Dendritic cell treated with granulocyte-macrophage colony-stimulating factor and Interleukin-4, amounts not matched to agents 40 ng/mL and 50 ng/mL, for 4 days (primary cell): ENCODE measurements around the gene LSR.

Experiments used
- H3K27ac Mint-ChIP-seq: one replicate; pipeline ENCODE4 v1.8.0; 2022; ENCODE audit warnings: mild to moderate bottlenecking, mixed read lengths
- H3K27me3 Mint-ChIP-seq: one replicate; pipeline ENCODE4 v1.8.0; 2022; ENCODE audit warnings: mild to moderate bottlenecking, mixed read lengths
- H3K36me3 Mint-ChIP-seq: one replicate; pipeline ENCODE4 v1.8.0; 2022; ENCODE audit warnings: low read depth, mixed read lengths
- H3K4me1 Mint-ChIP-seq: one replicate; pipeline ENCODE4 v1.8.0; 2022; ENCODE audit warnings: low read depth, mixed read lengths
- H3K4me3 Mint-ChIP-seq: one replicate; pipeline ENCODE4 v1.8.0; 2022; ENCODE audit warnings: mild to moderate bottlenecking, moderate library complexity, mixed read lengths
- H3K9me3 Mint-ChIP-seq: one replicate; pipeline ENCODE4 v1.8.0; 2022; ENCODE audit warnings: mixed read lengths
- intact Hi-C: fragments of 100-400 bp; cut with micrococcal nuclease; formaldehyde crosslinking; loops from one replicate; pipeline ENCODE4 v1.15.0; 2022

LSR gene

DNA sequence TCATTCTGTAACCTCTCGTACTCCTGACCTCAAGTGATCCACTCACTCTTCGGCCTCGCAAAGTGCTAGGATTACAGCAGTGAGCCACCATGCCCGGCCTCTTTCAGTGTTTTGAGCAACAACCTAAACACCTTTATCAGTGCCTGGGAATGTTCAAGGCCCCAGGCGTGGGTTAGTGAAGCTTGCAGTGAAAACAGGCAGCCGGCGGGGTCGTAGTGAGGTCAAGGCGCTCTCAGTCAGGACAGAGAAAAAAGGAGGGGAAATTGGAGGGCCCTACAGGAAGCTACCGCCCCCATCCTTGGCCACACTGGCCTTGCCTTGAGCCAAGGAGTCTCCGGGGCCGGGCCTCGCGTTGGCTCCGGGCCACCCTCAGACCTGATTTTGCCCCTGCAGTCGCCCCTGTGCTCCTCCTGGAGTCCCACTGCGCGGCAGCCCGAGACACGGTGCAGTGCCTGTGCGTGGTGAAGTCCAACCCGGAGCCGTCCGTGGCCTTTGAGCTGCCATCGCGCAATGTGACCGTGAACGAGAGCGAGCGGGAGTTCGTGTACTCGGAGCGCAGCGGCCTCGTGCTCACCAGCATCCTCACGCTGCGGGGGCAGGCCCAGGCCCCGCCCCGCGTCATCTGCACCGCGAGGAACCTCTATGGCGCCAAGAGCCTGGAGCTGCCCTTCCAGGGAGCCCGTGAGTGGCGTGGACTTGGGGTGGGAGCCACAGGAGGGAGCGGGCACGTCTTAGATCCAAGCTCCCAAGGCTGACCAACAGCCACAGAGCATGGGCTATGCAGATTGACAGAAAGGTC is 60.9 kb downstream of the LSR start:
- intact Hi-C loops = no loop called here
- peaks cover 46% of the 10 kb centered on the region for H3K4me1 Mint-ChIP-seq
- H3K27ac Mint-ChIP-seq = peak overlapping the region; percentile 20
- no peaks in the 10 kb centered on the region for H3K9me3 Mint-ChIP-seq
- peaks cover 17% of the 10 kb centered on the region for H3K27me3 Mint-ChIP-seq
- H3K36me3 Mint-ChIP-seq = no peaks in the 10 kb centered on the region
- H3K4me3 Mint-ChIP-seq = no peak overlapping the region

DNA sequence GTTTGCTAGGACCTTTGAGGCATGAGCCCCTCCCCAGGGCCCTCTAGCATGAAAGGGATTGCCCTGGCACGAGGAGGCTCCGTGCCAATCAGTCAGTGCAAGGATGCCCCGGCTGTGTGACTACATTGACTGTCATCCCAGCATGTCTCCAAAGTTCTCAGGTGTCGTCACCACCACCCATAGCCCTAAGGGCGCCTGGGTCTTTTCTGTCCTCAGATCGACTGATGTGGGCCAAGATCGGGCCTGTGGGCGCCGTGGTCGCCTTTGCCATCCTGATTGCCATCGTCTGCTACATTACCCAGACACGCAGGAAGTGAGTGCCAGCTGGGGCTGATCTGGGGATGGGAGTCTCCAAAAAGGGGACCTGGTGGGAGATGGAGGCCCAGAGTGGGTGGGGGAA is 61.5 kb downstream of the LSR start:
- H3K36me3 Mint-ChIP-seq = no peaks in the 10 kb centered on the region
- peaks cover 46% of the 10 kb centered on the region for H3K4me1 Mint-ChIP-seq
- peaks cover 17% of the 10 kb centered on the region for H3K27me3 Mint-ChIP-seq
- H3K4me3 Mint-ChIP-seq = no peak overlapping the region
- intact Hi-C loops = no loop called here
- H3K27ac Mint-ChIP-seq = peak overlapping the region; percentile 4
- H3K9me3 Mint-ChIP-seq = no peaks in the 10 kb centered on the region

DNA sequence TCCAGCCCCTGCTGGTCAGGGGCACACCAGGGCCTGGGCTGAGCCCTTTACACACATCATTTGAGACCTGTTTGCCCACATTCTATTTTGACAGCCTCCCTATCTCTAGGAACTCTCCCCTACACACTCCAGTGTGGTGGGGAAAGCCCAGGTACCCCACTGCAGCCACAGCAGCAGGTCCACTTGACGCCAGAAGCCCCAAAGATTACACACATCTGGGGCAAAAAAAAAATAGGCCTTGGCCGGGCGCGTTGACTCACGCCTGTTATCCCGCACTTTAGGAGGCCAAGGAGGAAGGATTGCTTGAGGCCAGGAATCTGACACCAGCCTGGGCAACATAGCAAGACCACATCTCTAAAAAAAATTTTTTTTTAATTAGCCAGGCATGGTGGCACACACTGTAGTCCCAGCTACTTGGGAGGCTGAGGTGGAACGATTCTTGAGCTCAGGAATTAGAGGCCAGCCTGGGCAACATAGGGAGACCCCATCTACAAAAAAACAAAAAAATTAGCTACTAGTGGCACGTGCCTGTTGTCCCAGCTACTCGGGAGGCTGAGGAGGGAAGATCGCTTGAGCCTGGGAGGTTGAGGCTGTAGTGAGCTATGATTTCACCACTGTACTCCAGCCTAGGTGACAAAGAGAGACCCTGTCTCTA is 62.1 kb downstream of the LSR start:
- Mint-ChIP-seq H3K36me3 (no peaks in the 10 kb centered on the region), H3K9me3 (no peaks in the 10 kb centered on the region), H3K27me3 (peaks cover 19% of the 10 kb centered on the region), H3K4me3 (no peak overlapping the region), H3K27ac (peak overlapping the region; percentile 48), H3K4me1 (peaks cover 50% of the 10 kb centered on the region)
- intact Hi-C loops = no loop called here

DNA sequence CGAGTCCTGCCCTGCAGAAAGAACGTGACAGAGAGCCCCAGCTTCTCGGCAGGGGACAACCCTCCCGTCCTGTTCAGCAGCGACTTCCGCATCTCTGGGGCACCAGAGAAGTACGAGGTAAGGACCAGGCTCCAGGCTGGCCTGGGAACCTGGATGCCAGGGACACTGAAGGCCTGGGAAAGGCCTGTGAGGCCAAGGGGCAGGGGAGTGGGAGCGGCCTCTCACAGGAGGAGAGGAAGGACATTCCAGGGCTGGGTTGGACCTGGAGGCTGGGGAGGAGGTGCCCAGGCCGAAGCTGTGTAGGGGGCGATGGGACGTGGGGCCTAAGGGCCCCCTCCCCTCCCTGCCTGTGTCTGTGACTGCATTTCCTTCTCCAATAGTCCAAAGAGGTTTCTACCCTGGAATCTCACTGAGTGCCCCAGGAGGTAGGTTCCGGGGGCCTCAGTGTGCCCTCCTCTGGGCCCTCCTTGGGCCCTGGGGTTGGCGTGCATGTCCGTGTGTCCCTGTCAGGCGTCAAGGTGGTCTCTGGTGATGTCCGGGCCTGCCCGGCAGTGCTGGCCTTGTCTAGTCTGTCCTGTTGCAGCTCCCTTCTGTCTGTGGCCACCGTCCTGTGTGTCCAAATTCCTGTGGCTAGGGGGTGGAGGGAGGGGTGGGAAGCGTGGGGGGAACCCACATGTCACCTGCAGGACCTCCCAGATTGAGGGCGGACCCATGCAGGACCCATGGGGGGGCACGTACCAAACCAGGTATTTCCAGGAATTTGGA is 63.3 kb downstream of the LSR start:
- Mint-ChIP-seq H3K4me3 (no peak overlapping the region), H3K4me1 (peaks cover 44% of the 10 kb centered on the region), H3K9me3 (no peaks in the 10 kb centered on the region), H3K27ac (peak overlapping the region; percentile 48), H3K36me3 (no peaks in the 10 kb centered on the region), H3K27me3 (peaks cover 19% of the 10 kb centered on the region)
- intact Hi-C loops = no loop called here

DNA sequence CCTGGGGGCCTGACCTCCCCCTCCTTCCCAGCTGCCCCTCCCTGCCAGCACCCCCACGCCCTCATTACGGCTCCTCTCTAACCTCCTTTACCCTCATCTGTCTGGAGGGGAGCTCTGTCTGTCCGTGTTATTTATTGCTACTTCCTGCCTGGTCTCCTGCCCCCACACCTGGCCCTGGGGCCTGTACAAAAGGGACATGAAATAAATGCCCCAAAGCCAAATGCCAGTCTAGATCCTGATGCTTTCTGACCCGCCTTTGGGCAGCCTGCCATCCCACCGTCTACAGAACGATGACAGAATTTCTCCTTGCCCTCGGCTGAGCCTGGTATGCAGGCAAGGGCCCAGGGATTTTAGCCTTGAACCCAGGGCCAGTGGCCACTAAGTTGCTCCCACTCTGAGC is 64.8 kb downstream of the LSR start:
- H3K36me3 Mint-ChIP-seq = no peaks in the 10 kb centered on the region
- no peaks in the 10 kb centered on the region for H3K9me3 Mint-ChIP-seq
- no peak overlapping the region for H3K4me3 Mint-ChIP-seq
- H3K27ac Mint-ChIP-seq = peak overlapping the region; percentile 31
- H3K4me1 Mint-ChIP-seq = peaks cover 46% of the 10 kb centered on the region
- intact Hi-C loops = no loop called here
- H3K27me3 Mint-ChIP-seq = peaks cover 14% of the 10 kb centered on the region

DNA sequence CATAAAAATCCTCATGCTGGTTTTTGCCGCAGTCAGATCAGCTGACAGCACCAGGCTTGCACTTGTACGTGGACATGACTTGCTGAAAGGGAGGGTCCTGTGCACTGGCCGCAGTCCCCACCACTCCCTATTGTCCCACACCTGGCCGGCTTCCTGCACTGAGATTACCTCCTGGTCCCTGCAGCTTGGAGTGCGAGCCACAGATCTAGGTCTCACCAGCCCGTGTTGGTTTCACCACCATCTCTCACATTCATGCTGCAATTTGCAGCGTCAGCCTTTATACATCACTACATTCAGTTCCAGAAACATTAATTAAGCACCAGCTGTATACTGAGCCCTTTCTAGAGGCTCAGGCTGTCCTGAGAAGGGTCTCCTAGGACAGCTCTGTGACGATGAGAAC is 65.2 kb downstream of the LSR start:
- peaks cover 51% of the 10 kb centered on the region for H3K4me1 Mint-ChIP-seq
- no peaks in the 10 kb centered on the region for H3K36me3 Mint-ChIP-seq
- intact Hi-C loops = no loop called here
- H3K27me3 Mint-ChIP-seq = peaks cover 14% of the 10 kb centered on the region
- H3K4me3 Mint-ChIP-seq = no peak overlapping the region
- no peak overlapping the region for H3K27ac Mint-ChIP-seq
- no peaks in the 10 kb centered on the region for H3K9me3 Mint-ChIP-seq

DNA sequence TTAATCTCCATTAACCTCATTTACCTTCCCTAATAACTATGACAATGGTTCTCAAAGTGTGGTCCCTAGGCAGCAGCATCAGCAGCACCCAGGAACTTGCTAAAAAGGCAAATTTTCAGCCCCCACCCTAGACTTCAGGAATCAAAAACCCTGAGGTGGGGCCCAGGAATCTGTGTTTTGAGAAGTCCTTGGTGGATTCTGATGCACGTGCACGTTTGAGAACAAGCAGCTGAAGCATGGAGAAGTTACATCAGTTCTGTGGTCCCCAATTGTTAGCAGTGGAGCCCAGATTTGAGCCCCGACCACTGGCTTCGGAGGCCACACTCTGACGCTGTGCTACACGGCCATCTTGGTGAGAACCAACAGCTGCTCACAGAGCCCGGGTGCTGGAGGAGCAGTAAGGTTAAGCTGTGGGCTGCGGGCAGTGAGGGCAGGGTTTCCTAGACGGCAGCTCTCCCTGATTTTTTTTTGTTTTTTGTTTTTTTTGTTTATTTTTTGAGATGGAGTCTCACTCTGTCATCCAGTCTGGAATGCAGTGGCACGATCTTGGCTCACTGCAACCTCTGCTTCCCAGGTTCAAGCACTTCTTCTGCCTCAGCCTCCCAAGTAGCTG is 66.2 kb downstream of the LSR start:
- intact Hi-C loops = loop anchor here (5.0 kb wide), 1 partner anchor 33 kb away; the partner anchor contains the start of gene HAMP
- H3K36me3 Mint-ChIP-seq = no peaks in the 10 kb centered on the region
- peaks cover 58% of the 10 kb centered on the region for H3K4me1 Mint-ChIP-seq
- no peaks in the 10 kb centered on the region for H3K9me3 Mint-ChIP-seq
- no peak overlapping the region for H3K27ac Mint-ChIP-seq
- peaks cover 12% of the 10 kb centered on the region for H3K27me3 Mint-ChIP-seq
- no peak overlapping the region for H3K4me3 Mint-ChIP-seq

DNA sequence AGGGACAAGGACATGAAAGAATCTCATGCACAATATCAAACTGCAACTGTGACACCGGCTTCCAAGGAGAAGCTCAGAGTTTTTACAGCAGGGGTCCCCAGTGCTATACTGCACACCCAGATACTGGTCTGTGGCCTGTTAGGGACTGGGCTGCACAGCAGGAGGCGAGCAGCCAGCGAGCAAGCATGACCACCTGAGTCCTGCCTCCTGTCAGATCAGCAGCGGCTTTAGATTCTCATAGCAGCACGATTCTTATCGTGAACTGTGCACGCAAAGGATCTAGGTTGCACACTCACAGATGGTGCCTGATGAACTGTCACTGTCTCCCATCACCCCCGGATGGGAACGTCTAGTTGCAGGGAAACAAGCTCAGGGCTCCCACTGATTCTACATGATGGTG is 67.1 kb downstream of the LSR start:
- Mint-ChIP-seq H3K27me3 (peaks cover 6% of the 10 kb centered on the region), H3K4me1 (peaks cover 67% of the 10 kb centered on the region), H3K4me3 (no peak overlapping the region), H3K9me3 (no peaks in the 10 kb centered on the region), H3K36me3 (no peaks in the 10 kb centered on the region), H3K27ac (peak overlapping the region; percentile 65)
- intact Hi-C loops = loop anchor here (5.0 kb wide), 1 partner anchor 34 kb away; the partner anchor contains the start of gene HAMP

DNA sequence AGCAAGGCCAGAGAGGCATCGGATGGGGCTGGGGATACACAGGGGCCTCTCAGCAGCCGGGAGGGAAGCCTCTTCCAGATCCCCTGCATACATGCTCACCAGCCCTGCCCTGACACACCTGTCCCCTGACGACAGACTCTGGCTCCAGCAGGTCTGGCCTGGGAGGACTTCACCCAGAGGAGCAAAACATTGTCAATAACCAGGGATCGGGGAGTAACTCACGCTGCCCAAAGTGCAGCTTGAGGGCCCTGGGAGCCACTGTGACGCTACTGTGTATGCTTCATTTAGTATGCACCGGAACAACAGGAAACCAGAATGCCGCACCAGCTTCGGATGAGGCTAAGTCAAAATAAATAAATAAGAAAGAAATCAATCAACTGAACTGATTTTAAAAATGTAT is 67.8 kb downstream of the LSR start:
- H3K4me3 Mint-ChIP-seq = no peak overlapping the region
- peaks cover 5% of the 10 kb centered on the region for H3K27me3 Mint-ChIP-seq
- H3K27ac Mint-ChIP-seq = peak overlapping the region; percentile 65
- no peaks in the 10 kb centered on the region for H3K36me3 Mint-ChIP-seq
- intact Hi-C loops = loop anchor here (5.0 kb wide), 1 partner anchor 34 kb away; the partner anchor contains the start of gene HAMP
- peaks cover 70% of the 10 kb centered on the region for H3K4me1 Mint-ChIP-seq
- H3K9me3 Mint-ChIP-seq = no peaks in the 10 kb centered on the region
